ENCODE results near the gene LIN28B.

- TF ChIP-seq, protein P1, sequence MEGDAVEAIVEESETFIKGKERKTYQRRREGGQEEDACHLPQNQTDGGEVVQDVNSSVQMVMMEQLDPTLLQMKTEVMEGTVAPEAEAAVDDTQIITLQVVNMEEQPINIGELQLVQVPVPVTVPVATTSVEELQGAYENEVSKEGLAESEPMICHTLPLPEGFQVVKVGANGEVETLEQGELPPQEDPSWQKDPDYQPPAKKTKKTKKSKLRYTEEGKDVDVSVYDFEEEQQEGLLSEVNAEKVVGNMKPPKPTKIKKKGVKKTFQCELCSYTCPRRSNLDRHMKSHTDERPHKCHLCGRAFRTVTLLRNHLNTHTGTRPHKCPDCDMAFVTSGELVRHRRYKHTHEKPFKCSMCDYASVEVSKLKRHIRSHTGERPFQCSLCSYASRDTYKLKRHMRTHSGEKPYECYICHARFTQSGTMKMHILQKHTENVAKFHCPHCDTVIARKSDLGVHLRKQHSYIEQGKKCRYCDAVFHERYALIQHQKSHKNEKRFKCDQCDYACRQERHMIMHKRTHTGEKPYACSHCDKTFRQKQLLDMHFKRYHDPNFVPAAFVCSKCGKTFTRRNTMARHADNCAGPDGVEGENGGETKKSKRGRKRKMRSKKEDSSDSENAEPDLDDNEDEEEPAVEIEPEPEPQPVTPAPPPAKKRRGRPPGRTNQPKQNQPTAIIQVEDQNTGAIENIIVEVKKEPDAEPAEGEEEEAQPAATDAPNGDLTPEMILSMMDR (tag by site-specific recombination; IDR thresholded peaks at IDR 0.05) = 0 out of 2 replicates have a peak, but pooled peaks have one; percentile 9
- TF ChIP-seq ZNF747 (tag by site-specific recombination; IDR thresholded peaks at IDR 0.05) = no peak
These were observed 632 bp downstream of the LIN28B start for GRCh38 chr6:104957301-104958177.

All from HEK293 (cell line).